HG02884 (cell line): ENCODE data around the gene SHF.
"Not testable (repeated sequence)": the region's sequence is repeated elsewhere in the genome, so short reads cannot be mapped to it uniquely, and the experiment has no call there.

Experiments
- ATAC-seq: cut with Tn5 transposase; IDR thresholded peaks from one replicate; pipeline ENCODE4 v1.9.1; 2021; ENCODE audit warnings: mild to moderate bottlenecking, moderate library complexity; ENCODE audit not compliant: unreplicated experiment

The SHF gene

GRCh38 chr15:45148076-45149059 is 39.4 kb downstream of the SHF start:
- no peak for ATAC-seq

- no peak for ATAC-seq
Observed at GRCh38 chr15:45147606-45148005, 40.2 kb downstream of the SHF start.

- ATAC-seq = no peak
Observed at GRCh38 chr15:45146405-45146804, 41.4 kb downstream of the SHF start.

GRCh38 chr15:45144775-45145174 is 43.0 kb downstream of the SHF start:
- no peak for ATAC-seq

- no peak for ATAC-seq
Observed at GRCh38 chr15:45143946-45144345, 43.8 kb downstream of the SHF start.

- no peak for ATAC-seq
Observed at GRCh38 chr15:45143056-45143455, 44.7 kb downstream of the SHF start.

- no peak for ATAC-seq
Observed at GRCh38 chr15:45141386-45141785, 46.4 kb downstream of the SHF start.

GRCh38 chr15:45140557-45141250 is 47.1 kb downstream of the SHF start:
- ATAC-seq = no peak

GRCh38 chr15:45139770-45140169 is 48.0 kb downstream of the SHF start:
- no peak for ATAC-seq

GRCh38 chr15:45138814-45139765 is 48.7 kb downstream of the SHF start:
- no peak for ATAC-seq

GRCh38 chr15:45137703-45138102 is 50.1 kb downstream of the SHF start:
- no peak for ATAC-seq

- ATAC-seq = no peak
Observed at GRCh38 chr15:45136378-45136764, 51.4 kb downstream of the SHF start.

GRCh38 chr15:45135705-45136377 is 51.9 kb downstream of the SHF start:
- not testable (repeated sequence) for ATAC-seq

GRCh38 chr15:45134682-45135604 is 52.8 kb downstream of the SHF start:
- ATAC-seq = no peak

GRCh38 chr15:45134046-45134445 is 53.7 kb downstream of the SHF start:
- ATAC-seq = no peak

GRCh38 chr15:45133561-45133920 is 54.2 kb downstream of the SHF start:
- no peak for ATAC-seq

GRCh38 chr15:45132844-45133560 is 54.8 kb downstream of the SHF start:
- no peak for ATAC-seq

GRCh38 chr15:45131510-45131909 is 56.3 kb downstream of the SHF start:
- ATAC-seq = no peak
